Hematopoietic multipotent progenitor cell treated with erythropoietin and hydrocortisone succinate and interleukin-3 and kit ligand, for 6 days (in vitro differentiated cells): ENCODE data around the gene MYH14.
A peak's percentile ranks its signal among the peaks of the same experiment; 100 is the strongest.
"Not testable (repeated sequence)": the region's sequence is repeated elsewhere in the genome, so short reads cannot be mapped to it uniquely, and the experiment has no call there.

ENCODE experiments used
- DNase-seq: peaks from one replicate; pipeline ENCODE4 v3.0.0-alpha.2; 2015

MYH14 gene

DNA sequence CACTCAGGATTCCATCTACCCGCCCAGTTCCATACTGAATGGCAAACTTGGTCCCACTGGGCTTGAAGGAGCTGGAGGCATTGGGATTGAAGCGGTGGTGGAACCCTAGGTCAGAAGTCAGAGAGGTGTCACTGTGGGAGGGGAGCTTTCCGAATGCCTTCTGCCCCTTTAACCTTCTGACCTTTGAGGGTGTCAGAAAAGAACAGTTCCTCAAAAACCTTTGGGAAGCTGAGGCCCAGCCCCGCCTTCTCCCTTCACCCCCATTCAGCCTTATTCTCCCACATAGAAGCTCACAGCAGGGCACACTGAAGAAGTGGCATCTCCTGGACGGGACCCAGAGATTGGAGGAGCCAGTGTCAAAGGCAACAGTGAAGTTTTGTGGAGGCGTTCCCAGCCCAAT is 133.6 kb downstream of the MYH14 start:
- DNase-seq = not testable (repeated sequence)

DNA sequence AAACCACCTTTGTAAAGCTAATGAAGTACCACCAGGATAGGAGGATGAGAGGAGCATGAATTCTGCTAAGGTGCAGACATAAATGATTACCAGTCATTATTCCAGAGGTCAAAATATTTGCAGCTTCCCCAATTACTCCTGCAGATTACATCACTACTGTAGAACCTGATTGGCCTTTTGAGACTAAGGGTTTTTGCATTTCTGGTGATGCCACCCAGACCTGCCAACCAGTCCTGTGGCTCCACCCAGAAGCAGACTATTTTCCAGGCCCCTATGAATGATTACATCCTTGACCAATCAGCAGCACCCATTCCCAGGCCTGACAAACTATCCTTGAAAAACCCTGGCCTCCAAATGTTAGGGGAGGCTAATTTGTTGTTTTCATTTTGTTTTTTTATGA is 136.9 kb downstream of the MYH14 start:
- no peak for DNase-seq

DNA sequence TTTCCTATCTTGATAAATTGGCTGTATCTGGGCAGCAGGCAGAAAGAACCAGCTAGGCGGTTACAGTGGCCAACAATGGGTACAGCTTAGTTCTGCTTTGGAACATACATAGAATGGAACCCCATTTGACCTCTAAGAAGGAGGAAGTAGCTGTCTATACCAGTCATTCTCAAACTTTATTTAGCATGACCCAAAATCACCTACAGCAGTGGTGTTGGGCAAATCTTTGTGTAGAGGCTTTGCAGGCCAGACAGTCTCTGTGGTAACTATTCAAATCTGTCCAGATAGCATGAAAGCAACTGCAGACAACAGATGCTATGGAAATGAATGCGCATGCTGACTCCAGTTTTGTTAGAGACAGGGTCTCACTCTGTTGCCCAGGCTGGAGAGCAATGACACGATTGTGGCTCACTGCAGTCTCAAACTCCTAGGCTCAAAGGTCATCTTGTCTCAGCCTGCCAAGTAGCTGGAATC is 137.7 kb downstream of the MYH14 start:
- no peak for DNase-seq

DNA sequence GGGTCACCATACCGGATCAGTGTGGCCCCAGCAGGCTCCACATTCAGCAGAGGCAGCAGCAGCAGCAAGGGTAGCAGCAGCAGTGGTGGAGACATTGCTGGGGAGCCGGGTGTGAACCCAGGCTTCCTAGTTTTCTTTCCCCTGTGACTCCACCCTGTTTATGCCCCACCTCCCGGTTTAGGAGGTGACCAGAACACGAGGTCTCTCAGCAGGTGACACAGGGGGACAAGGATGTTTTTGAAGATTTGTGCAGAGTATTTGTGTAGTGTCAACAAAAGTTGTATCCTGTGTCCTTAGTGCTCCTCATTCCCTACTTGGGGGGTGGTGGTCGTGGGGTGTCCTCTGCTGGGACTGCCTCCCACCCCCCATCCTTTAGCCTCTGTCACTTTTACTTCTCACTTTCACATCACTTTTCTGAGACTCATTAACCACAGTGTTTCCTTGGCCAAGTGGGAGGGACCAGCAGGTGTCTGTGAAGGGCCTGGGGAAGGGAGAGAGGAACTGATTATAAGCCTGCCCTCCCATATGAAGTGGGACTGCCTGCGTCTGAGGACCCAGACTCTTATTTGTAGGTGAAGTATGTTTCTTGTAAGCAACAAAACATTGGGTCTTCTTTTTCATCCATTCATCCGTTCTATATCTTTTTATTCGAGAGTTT is 141.4 kb downstream of the MYH14 start:
- no peak for DNase-seq

DNA sequence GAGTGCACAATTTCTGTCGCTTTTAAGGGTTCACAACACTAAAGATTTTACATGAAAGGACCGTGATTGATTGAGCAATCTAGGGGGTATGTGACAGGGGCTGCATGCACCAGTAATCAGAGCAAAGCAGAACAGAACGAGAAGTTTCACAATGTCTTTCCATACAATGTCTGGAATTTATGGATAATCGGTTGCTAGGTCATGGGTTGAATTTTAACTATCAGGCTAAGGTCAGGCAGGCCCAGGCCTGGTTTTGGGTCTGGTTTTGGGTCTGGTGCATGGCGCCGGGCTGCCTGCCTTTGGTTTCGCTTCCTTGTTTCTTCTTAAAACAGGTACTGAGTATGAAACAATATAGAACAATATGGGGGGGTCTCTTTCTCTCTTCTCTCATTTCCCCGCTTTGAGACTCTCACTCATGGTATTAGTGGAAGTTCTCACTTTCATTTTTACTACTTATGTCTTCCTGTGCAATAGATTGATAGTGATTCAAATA is 143.7 kb downstream of the MYH14 start:
- DNase-seq = not testable (repeated sequence)

DNA sequence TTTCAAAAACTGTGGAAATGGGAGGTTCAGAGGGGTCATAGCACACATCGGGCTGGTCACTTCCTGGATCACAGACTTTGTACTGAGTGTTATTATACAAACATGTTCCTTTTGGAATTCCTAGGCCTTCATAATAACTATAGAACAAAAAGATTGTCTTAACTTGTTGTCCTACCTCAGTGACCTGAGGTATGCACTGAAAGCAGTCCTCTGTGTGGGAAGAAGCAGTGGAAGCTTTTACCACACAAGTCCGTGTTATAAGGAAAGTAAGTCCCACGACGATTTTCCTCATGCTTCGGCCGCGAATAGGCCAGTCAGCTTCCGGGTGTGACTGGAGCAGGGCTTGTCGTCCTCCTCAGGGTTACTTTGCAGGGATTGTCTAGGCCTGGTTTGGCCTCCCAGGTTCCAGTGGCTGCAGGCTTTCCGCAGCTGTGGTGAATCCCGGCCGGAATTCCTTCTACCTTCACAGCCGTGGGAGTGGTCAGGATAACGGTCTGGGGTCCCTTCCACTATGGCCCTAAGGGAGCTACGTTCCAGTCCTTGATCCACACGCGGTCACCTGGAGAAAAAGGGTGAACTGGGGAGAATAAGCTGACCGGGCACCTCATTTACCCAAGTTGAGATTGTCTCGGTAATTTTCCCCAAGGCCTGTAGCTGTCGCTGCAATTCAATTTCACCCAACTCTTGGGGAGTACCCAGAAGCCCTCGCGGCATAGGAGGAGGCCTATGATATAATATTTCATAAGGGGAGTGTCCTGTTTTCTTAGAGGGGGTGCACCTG is 146.0 kb downstream of the MYH14 start:
- DNase-seq = no peak

DNA sequence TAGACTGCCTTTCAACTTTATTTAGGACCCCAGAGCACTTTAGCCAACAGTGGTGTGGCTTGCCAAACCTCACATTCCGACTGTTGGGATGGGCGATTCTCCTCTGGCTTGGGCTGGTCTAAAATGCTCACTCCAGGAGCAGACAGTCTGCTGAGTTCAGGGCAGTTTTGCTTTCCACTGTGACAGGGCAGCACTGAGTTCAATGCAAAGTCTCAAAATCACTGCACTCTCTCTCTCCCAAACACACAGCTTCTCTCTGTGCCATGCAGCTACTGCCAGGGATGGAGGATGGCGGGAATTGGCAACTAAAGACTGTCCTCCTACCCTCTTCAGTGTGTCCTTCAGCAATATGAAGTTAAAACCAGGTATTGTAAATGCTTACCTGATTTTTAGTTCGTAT is 148.8 kb downstream of the MYH14 start:
- no peak for DNase-seq

DNA sequence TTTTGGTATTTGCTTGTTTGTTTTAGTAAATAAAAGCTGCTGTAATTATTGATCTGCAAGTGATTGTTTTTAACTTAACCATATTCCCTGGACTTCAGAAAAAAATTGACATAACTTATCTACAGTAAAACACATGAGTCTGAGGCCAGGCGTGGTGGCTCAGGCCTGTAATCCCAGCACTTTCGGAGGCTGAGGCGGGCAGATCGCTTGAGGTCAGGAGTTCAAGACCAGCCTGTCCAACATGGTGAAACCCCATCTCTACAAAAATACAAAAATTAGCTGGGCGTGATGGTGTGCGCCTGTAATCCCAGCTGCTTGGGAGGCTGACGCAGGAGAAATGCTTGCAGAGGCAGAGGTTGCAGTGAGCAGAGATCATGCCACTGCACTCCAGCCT is 150.1 kb downstream of the MYH14 start:
- DNase-seq = not testable (repeated sequence)

DNA sequence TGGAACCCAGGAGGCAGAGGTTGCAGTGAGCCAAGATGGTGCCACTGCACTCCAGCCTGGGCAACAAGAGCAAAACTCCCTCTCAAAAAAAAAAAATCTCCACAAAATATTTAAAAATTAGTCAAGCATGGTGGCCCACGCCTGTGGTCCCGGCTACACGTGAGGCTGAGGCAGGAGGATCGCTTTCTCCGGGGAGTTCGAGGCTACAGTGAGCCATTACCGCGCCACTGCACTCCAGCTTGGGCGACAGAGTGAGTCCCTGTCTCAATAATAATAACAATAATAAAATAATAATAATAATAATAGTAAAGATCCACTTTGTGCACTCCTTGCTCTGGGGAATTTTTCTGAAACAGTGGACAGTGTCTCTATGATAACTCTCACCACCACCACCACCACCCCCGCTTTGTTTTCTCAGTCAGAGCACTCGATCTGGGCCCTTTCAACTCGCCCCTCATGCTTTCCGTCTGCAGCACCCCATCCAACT is 153.3 kb downstream of the MYH14 start:
- no peak for DNase-seq

DNA sequence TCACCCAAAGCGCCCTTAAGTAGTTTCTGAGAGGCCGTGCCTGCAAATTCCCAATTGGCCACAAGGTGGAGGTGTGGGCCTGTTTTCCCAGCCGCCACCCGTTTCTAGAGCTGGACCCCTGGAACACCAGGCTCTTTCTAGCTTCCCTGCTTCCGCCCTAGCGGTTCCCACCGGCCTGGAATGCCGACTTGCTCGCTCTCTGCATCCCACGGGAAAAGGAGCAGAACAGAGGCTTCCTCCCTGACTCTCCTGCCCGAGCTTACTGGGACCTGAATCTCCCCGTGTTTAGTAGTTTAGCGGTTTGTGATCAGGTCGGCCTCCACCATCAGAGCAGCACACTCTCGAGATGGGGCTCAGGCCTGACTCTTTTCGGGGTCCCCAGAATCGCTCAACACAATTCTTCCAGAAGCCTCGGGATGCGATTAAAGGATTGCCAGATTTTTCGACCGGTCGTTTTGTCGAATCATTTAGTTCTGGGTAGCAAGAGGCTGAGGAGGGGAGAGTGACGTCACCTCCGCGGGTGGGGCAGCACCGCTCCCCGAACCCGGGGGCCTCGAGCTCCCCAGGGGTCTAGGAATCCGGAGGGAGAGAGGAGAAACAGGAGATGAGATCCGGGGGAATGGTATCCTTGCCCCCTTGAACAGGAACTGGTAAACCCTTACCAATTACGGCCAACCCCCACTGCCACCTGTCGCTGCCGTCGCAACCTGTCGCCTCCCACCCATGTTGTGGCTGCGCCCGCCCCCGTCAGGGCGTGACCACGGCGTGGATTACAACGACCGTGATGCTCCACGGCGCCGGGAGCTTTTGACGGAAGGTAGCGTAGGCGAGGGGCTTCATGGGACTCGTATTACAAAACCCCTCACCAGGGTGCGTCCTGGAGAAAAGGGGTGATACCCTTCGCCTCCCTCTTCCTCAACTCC is 154.0 kb downstream of the MYH14 start:
- peak; percentile 77 for DNase-seq

DNA sequence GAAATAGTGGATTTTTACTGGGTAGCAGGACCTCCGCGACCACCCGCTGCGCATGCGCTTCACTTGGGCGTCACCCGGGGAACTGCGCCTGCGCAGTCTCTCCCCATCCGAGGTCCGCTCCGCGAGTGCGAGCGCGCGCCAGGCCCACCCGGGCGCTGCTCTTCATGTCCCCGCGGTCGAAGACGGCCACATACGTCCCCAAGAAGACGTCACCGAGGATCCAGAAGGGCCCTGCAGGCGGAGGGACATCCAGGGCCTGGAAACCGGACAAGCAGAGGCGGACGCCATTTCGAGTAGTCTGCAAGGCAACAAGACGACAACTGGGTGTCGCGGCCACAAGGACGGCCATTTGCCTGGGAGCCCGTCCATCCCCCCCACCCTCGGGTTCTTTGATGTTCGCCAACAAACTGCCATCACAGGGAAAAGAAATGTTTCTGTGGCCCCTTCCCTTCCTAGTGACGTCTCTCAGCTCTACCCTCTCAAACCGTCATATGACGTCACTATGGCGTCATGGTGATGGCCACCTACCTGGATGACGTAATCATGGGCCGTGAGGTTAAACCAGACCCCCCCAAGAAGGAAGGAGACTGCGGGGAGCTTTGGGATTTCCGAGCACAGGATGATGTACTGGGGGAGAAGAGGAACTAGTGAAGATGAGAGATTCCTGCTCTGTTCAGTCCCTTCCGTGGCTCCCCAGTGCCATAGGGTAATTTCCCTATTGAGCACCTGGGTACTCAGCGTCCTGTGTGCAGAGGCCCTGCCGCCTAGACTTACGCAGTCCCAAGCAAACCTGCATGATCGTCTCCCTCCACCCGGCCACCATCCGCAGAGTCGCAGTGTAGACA is 155.3 kb downstream of the MYH14 start:
- peak; percentile 77 for DNase-seq

DNA sequence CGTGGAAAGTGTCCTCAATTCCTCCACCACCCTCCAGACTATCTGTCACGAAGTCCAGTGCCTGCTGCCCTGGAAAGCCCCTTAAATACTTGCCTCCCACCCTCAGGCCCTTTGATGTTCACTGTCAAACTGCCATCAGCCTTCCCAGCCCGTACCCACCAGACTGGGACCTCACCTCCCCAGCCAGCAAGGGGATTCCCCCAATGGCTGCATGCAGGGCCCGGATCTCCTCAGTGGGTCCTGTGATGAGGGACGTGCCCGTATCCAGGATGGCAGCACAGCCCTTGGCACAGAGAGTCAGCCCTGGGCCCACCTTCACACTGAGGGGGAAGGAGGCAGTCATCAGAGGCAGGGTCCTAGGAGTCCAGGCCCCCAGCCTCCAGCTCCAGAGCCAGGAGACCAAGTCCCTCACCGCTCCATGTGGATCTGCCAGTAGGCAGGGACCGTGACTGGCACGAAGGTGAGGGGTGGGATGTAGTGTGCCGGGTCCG is 156.0 kb downstream of the MYH14 start:
- no peak for DNase-seq
